Neural cell (in vitro differentiated cells): ENCODE data around the gene CARS2.

ENCODE experiments used
- EP300 ChIP-seq: fragments of 450-650 bp; conservative IDR thresholded peaks from 2 replicates; pipeline ENCODE4 v1.6.1; 2014; ENCODE audit warnings: antibody characterized with exemption, mild to moderate bottlenecking, moderate library complexity; ENCODE audit not compliant: poor library complexity, severe bottlenecking
- MXI1 ChIP-seq: fragments of 450-650 bp; conservative IDR thresholded peaks from 2 replicates; pipeline ENCODE4 v1.6.1; 2014; ENCODE audit warnings: antibody characterized with exemption, mild to moderate bottlenecking; ENCODE audit not compliant: poor library complexity, severe bottlenecking
- POLR2AphosphoS5 ChIP-seq: IDR thresholded peaks from 2 replicates; pipeline ENCODE4 v1.6.1; 2012
- RAD21 ChIP-seq: fragments of 450-650 bp; conservative IDR thresholded peaks from 2 replicates; pipeline ENCODE4 v1.6.1; 2014; ENCODE audit warnings: antibody characterized with exemption, mild to moderate bottlenecking, moderate library complexity
- TF ChIP-seq, protein P1 (sequence below): fragments of 450-650 bp; IDR thresholded peaks from 2 replicates; pipeline ENCODE4 v1.5.1; 2014; ENCODE audit warnings: antibody characterized with exemption, mild to moderate bottlenecking, moderate library complexity; ENCODE audit not compliant: poor library complexity, severe bottlenecking
- TF ChIP-seq, protein P2 (sequence below): IDR thresholded peaks from 2 replicates; pipeline ENCODE4 v1.6.1; 2012; ENCODE audit warnings: borderline replicate concordance

DNA sequence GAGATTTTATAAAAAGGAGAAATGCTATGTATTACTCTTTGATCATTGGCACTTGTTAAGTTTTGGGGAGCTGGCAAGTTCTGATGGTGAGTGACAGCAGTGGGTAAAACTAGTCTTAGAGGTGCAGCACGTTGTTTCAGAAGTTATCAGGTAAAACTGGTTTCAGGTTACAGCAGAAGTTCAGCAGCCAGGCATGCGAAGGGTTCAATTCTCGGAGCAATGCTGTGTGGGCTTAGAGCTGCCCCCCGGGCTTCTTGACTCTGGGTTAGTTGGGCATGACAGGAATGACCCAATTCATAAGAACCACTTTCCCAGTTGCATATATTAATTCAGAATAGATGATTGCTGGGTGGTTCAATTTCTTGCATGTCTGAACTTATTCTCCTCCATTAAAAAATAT lies 42.4 kb upstream of the CARS2 start:
- TF ChIP-seq, protein P1, sequence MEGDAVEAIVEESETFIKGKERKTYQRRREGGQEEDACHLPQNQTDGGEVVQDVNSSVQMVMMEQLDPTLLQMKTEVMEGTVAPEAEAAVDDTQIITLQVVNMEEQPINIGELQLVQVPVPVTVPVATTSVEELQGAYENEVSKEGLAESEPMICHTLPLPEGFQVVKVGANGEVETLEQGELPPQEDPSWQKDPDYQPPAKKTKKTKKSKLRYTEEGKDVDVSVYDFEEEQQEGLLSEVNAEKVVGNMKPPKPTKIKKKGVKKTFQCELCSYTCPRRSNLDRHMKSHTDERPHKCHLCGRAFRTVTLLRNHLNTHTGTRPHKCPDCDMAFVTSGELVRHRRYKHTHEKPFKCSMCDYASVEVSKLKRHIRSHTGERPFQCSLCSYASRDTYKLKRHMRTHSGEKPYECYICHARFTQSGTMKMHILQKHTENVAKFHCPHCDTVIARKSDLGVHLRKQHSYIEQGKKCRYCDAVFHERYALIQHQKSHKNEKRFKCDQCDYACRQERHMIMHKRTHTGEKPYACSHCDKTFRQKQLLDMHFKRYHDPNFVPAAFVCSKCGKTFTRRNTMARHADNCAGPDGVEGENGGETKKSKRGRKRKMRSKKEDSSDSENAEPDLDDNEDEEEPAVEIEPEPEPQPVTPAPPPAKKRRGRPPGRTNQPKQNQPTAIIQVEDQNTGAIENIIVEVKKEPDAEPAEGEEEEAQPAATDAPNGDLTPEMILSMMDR, result no peak
- TF ChIP-seq RAD21, result no peak
- TF ChIP-seq POLR2AphosphoS5, result no peak
- no peak for TF ChIP-seq MXI1
- TF ChIP-seq, protein P2, sequence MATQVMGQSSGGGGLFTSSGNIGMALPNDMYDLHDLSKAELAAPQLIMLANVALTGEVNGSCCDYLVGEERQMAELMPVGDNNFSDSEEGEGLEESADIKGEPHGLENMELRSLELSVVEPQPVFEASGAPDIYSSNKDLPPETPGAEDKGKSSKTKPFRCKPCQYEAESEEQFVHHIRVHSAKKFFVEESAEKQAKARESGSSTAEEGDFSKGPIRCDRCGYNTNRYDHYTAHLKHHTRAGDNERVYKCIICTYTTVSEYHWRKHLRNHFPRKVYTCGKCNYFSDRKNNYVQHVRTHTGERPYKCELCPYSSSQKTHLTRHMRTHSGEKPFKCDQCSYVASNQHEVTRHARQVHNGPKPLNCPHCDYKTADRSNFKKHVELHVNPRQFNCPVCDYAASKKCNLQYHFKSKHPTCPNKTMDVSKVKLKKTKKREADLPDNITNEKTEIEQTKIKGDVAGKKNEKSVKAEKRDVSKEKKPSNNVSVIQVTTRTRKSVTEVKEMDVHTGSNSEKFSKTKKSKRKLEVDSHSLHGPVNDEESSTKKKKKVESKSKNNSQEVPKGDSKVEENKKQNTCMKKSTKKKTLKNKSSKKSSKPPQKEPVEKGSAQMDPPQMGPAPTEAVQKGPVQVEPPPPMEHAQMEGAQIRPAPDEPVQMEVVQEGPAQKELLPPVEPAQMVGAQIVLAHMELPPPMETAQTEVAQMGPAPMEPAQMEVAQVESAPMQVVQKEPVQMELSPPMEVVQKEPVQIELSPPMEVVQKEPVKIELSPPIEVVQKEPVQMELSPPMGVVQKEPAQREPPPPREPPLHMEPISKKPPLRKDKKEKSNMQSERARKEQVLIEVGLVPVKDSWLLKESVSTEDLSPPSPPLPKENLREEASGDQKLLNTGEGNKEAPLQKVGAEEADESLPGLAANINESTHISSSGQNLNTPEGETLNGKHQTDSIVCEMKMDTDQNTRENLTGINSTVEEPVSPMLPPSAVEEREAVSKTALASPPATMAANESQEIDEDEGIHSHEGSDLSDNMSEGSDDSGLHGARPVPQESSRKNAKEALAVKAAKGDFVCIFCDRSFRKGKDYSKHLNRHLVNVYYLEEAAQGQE, result no peak
- TF ChIP-seq EP300, result no peak
